ENCODE data around the gene DSCAM. TPM values are rescaled to one million over a fixed set of nuclear protein-coding genes. Genes with fewer than 3 reads are reported as not detected.

The DSCAM gene
- total RNA-seq, 1 donor from 2014 or later = 4.4 TPM

DNA sequence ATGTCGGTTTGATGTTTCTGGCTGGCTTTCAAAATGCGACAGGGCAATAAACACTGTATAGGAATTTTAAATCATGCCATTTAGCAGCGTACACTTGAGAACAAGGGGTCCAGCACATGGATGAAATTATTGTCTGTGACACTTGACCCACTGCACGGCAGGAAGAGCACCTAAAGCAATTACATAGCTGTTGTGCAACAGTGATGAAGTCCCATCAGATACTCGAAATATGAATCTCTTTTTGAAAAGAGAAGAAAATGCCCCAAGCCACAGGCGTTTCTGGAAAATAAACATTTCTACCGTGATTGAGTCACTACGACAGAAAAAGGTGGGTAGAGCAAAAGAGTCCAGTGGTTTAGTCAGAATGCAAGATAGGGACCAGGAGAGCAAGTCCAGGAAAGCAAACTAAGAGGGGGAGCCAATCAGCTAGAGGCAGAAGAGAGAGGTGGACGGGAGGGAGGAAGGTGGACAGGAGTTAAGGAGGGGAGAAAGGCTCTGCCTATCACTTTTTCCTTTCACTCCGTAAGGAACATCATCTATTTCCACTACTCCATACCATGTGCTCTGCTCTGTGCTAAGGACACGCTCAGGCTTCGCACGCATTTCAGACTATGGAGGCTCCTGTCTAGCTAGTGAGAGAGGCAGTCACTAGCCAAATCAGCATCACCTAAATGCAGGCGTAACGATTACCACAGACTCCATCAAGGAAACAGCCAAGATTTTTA is 6.4 kb downstream of the DSCAM start:
- Mint-ChIP-seq H3K9me3 (ENCODE audit: unreplicated experiment) (peaks cover 5% of the 10 kb centered on the region), H3K4me3 (ENCODE audit: unreplicated experiment) (peak overlapping the region; percentile 97), H3K27ac (ENCODE audit: unreplicated experiment) (no peak overlapping the region), H3K36me3 (ENCODE audit: unreplicated experiment) (peaks cover 5% of the 10 kb centered on the region), H3K4me1 (ENCODE audit: low read depth, unreplicated experiment) (peaks cover 24% of the 10 kb centered on the region), H3K27me3 (ENCODE audit: unreplicated experiment) (peaks cover 4% of the 10 kb centered on the region)
- no peak for TF ChIP-seq CTCF (IDR thresholded peaks at IDR 0.05; ENCODE audit: partially characterized antibody, unreplicated experiment)
- no peak for DNase-seq

GRCh38 chr21:40839521-40839920 is 7.4 kb downstream of the DSCAM start:
- Mint-ChIP-seq H3K9me3 (ENCODE audit: unreplicated experiment) (peaks cover 3% of the 10 kb centered on the region), H3K27me3 (ENCODE audit: unreplicated experiment) (peaks cover 4% of the 10 kb centered on the region), H3K27ac (ENCODE audit: unreplicated experiment) (no peak overlapping the region), H3K4me1 (ENCODE audit: low read depth, unreplicated experiment) (peaks cover 19% of the 10 kb centered on the region), H3K4me3 (ENCODE audit: unreplicated experiment) (no peak overlapping the region), H3K36me3 (ENCODE audit: unreplicated experiment) (peaks cover 5% of the 10 kb centered on the region)
- no peak for DNase-seq
- no peak for TF ChIP-seq CTCF (IDR thresholded peaks at IDR 0.05; ENCODE audit: partially characterized antibody, unreplicated experiment)

- DNase-seq = no peak
- Mint-ChIP-seq H3K4me1 (ENCODE audit: low read depth, unreplicated experiment) (peaks cover 22% of the 10 kb centered on the region), H3K9me3 (ENCODE audit: unreplicated experiment) (peaks cover 3% of the 10 kb centered on the region), H3K36me3 (ENCODE audit: unreplicated experiment) (peaks cover 4% of the 10 kb centered on the region), H3K27ac (ENCODE audit: unreplicated experiment) (no peak overlapping the region), H3K27me3 (ENCODE audit: unreplicated experiment) (peaks cover 4% of the 10 kb centered on the region), H3K4me3 (ENCODE audit: unreplicated experiment) (no peak overlapping the region)
- TF ChIP-seq CTCF (IDR thresholded peaks at IDR 0.05; ENCODE audit: partially characterized antibody, unreplicated experiment) = no peak
These were observed 9.5 kb downstream of the DSCAM start for GRCh38 chr21:40837456-40837855.

GRCh38 chr21:40835184-40835694 is 11.7 kb downstream of the DSCAM start:
- H3K4me3 Mint-ChIP-seq (ENCODE audit: unreplicated experiment) = no peak overlapping the region
- no peak overlapping the region for H3K27ac Mint-ChIP-seq (ENCODE audit: unreplicated experiment)
- TF ChIP-seq CTCF (IDR thresholded peaks at IDR 0.05; ENCODE audit: partially characterized antibody, unreplicated experiment) = no peak
- DNase-seq = no peak
- H3K36me3 Mint-ChIP-seq (ENCODE audit: unreplicated experiment) = no peaks in the 10 kb centered on the region
- H3K9me3 Mint-ChIP-seq (ENCODE audit: unreplicated experiment) = no peaks in the 10 kb centered on the region
- H3K27me3 Mint-ChIP-seq (ENCODE audit: unreplicated experiment) = no peaks in the 10 kb centered on the region
- H3K4me1 Mint-ChIP-seq (ENCODE audit: low read depth, unreplicated experiment) = peaks cover 13% of the 10 kb centered on the region

GRCh38 chr21:40833184-40833583 is 13.8 kb downstream of the DSCAM start:
- no peaks in the 10 kb centered on the region for H3K27me3 Mint-ChIP-seq (ENCODE audit: unreplicated experiment)
- H3K4me3 Mint-ChIP-seq (ENCODE audit: unreplicated experiment) = no peak overlapping the region
- no peak for DNase-seq
- peaks cover 7% of the 10 kb centered on the region for H3K4me1 Mint-ChIP-seq (ENCODE audit: low read depth, unreplicated experiment)
- no peaks in the 10 kb centered on the region for H3K36me3 Mint-ChIP-seq (ENCODE audit: unreplicated experiment)
- H3K9me3 Mint-ChIP-seq (ENCODE audit: unreplicated experiment) = no peaks in the 10 kb centered on the region
- TF ChIP-seq CTCF (IDR thresholded peaks at IDR 0.05; ENCODE audit: partially characterized antibody, unreplicated experiment) = no peak
- H3K27ac Mint-ChIP-seq (ENCODE audit: unreplicated experiment) = peak overlapping the region; percentile 63
